Right lobe of liver (tissue), 6 donors: ENCODE results near the gene FAM117B. TPM values are rescaled to one million over a fixed set of nuclear protein-coding genes. Genes with fewer than 3 reads are reported as not detected.

Experiments
- ATAC-seq, 4 donors: fragments of 200-7000 bp; cut with Tn5 transposase; one replicate each; pipeline ENCODE4 v1.9.1; 2020; ENCODE audit warnings: mild to moderate bottlenecking in 4 of 4, moderate library complexity in 4 of 4
- DNase-seq, 3 donors: peaks; one replicate each; pipeline ENCODE4 v3.0.0-alpha.2; 2020
- H3K27ac ChIP-seq, 3 donors: fragments of 200-600 bp; one replicate each; pipeline ENCODE4 v1.8.0; 2022
- H3K27me3 ChIP-seq, 2 donors: fragments of 200-600 bp; one replicate each; pipeline ENCODE4 v1.8.0; 2022
- H3K36me3 ChIP-seq, 4 donors: fragments of 200-600 bp; sonication (generic) in 1 of 4; one replicate each; pipeline versions ENCODE4 v1.5.1 to v1.8.0; 2017 to 2022; ENCODE audit warnings: control low read depth in 1 of 4
- H3K4me1 ChIP-seq, 4 donors: fragments of 200-600 bp; sonication (generic) in 1 of 4; one replicate each; pipeline versions ENCODE4 v1.5.1 to v1.8.0; 2017 to 2022; ENCODE audit warnings: control low read depth in 1 of 4
- H3K4me3 ChIP-seq, 3 donors: fragments of 200-600 bp; one replicate each; pipeline ENCODE4 v1.8.0; 2022
- H3K9me3 ChIP-seq, 4 donors: fragments of 200-600 bp; sonication (generic) in 1 of 4; one replicate each; pipeline versions ENCODE4 v1.5.1 to v1.8.0; 2017 to 2022; ENCODE audit warnings: control low read depth in 1 of 4
- CTCF ChIP-seq, 4 donors: fragments of 200-600 bp in 3 of 4; fragments of 450-650 bp in 1 of 4; IDR thresholded peaks; one replicate each; pipeline versions ENCODE4 v1.5.1 to v1.8.0; 2016 to 2022; ENCODE audit warnings: antibody characterized with exemption in 4 of 4, mild to moderate bottlenecking in 2 of 4
- POLR2A ChIP-seq: fragments of 450-650 bp; IDR thresholded peaks from one replicate; pipeline ENCODE4 v1.6.1; 2017; ENCODE audit warnings: antibody characterized with exemption, mild to moderate bottlenecking
- WGBS: methylation state at CpG from one replicate; pipeline ENCODE4 v1.1.6; 2018; ENCODE audit warnings: low coverage, low lambda C conversion rate; ENCODE audit not compliant: insufficient coverage; ENCODE audit errors: missing lambda C conversion rate; 5-methylcytosine and 5-hydroxymethylcytosine counted together
- intact Hi-C, 2 donors: fragments of 100-400 bp; cut with DNase I; formaldehyde crosslinking; loops; one replicate each; pipeline versions ENCODE4 v1.11.2 to v1.14.1; 2022
- small RNA-seq, 2 experiments: library from RNA; depleted of rRNA; stranded (forward); fragments of <200 nt; gene quantifications; one replicate each; pipeline ENCODE3, GENCODE V24; 2016
- total RNA-seq, 6 experiments: library from RNA; depleted of rRNA in 2 of 6; stranded (reverse); fragments of >200 nt in 2 of 6; fragmentation: NEBNext Ultra II Directional in 3 of 6; extraction: Animal tissue kit (Norgen Biotek cat#: 25700) in 3 of 6; gene quantifications; one replicate each; pipeline versions ENCODE4 v1.1.0 to v1.2.4, GENCODE V29; 2016 to 2023
- donor health status: DM: no; HTN: yes; CAD: no.
- donor health status: DM: no; HTN: no; CAD: no.
- donor health status: DM: no; HTN: no; CAD: no.
- donor health status: DM: no; HTN: yes; CAD: no.
- donor health status: DM: no; HTN: yes; CAD: no.

FAM117B gene
- total RNA-seq, 6 experiments from 2014 or later: 1.8 to 2.8 (median 2.3) TPM

DNA sequence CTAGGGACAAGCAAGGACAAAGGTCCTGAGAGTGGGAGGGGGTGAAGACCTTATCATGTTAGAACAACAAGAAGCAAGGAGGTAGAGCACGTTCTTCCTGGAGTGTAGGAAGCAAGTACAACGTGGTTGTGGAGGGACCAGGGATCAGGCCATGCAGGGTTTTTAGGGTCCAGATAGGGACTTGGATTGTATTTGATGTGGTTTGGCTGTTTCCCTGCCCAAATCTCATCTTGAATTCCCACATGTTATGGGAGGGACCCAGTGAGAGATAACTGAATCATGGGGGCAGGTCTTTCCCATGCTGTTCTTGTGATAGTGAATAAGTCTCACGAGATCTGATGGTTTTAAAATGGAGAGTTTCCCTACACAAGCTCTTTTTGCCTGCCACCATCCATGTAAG, 183.6 kb downstream of the FAM117B start:
- WGBS: 71% methylated on average over 2 of the region's 3 CpGs
- Histone ChIP-seq H3K36me3 (no peaks in the 10 kb centered on the region), H3K9me3 (no peaks in the 10 kb centered on the region), H3K27me3 (no peaks in the 10 kb centered on the region), H3K27ac (no peak overlapping the region), H3K4me3 (no peak overlapping the region), H3K4me1 (no peaks in the 10 kb centered on the region)
- no peak for ATAC-seq
- intact Hi-C loops: no loop called here
- DNase-seq: no peak
- TF ChIP-seq POLR2A: no peak
- TF ChIP-seq CTCF (IDR thresholded peaks at IDR 0.05): no peak

Small RNA genes lying within 50 kb of the gene (small RNA-seq; reads per million reads assigned to genes)
- 0 reads per million in 2 experiments for gene MTND4LP17

Other genes starting within 250 kb of the FAM117B start
- gene ICA1L, start 236.8 kb downstream of the FAM117B start, total RNA-seq: under 1 TPM; 0.07 to 0.53 (median 0.15) TPM